Glomerular visceral epithelial cell (primary cell): ENCODE measurements around the gene GTF2H4.

ENCODE experiments used
- DNase-seq: peaks from one replicate; pipeline ENCODE4 v3.0.0-alpha.2; 2016; ENCODE audit errors: extremely low spot score

GTF2H4 gene

GRCh38 chr6:30882759-30883684 lies 25.0 kb upstream of the GTF2H4 start:
- DNase-seq = peak; percentile 47

- DNase-seq = peak; percentile 66
Observed at GRCh38 chr6:30883685-30884520, 24.1 kb upstream of the GTF2H4 start, which contains the start of gene DDR1. Gene DDR1 (plus strand): TSS chr6:30884519. CDS start chr6:30888730, 4,211 bp downstream.

- peak; percentile 51 for DNase-seq
Observed at GRCh38 chr6:30884521-30885480, 23.2 kb upstream of the GTF2H4 start.

- peak; percentile 31 for DNase-seq
Observed at GRCh38 chr6:30885481-30885998, 22.5 kb upstream of the GTF2H4 start.

- DNase-seq = peak; percentile 86
Observed at GRCh38 chr6:30885999-30886896, 21.8 kb upstream of the GTF2H4 start.

GRCh38 chr6:30886897-30887255 lies 21.1 kb upstream of the GTF2H4 start:
- DNase-seq = no peak

- peak; percentile 40 for DNase-seq
Observed at GRCh38 chr6:30887901-30888815, 19.8 kb upstream of the GTF2H4 start.

- DNase-seq = no peak
Observed at GRCh38 chr6:30888816-30889495, 19.1 kb upstream of the GTF2H4 start.

- no peak for DNase-seq
Observed at GRCh38 chr6:30889496-30889885, 18.5 kb upstream of the GTF2H4 start.

- peak; percentile 22 for DNase-seq
Observed at GRCh38 chr6:30889921-30890645, 17.9 kb upstream of the GTF2H4 start.

GRCh38 chr6:30890646-30891449 lies 17.2 kb upstream of the GTF2H4 start:
- DNase-seq = no peak

- no peak for DNase-seq
Observed at GRCh38 chr6:30891450-30891723, 16.6 kb upstream of the GTF2H4 start.

GRCh38 chr6:30891816-30892538 lies 16.0 kb upstream of the GTF2H4 start:
- no peak for DNase-seq

GRCh38 chr6:30893001-30893591 lies 14.9 kb upstream of the GTF2H4 start:
- DNase-seq = no peak

GRCh38 chr6:30893666-30894065 lies 14.3 kb upstream of the GTF2H4 start:
- DNase-seq = no peak

GRCh38 chr6:30894381-30894780 lies 13.6 kb upstream of the GTF2H4 start:
- no peak for DNase-seq
